PC-3 (cell line): Measurements from ENCODE around the gene ERFL. TPM values are rescaled to one million over a fixed set of nuclear protein-coding genes. Genes with fewer than 3 reads are reported as not detected.

ENCODE experiments used
- ATAC-seq: fragments of 200-7000 bp; cut with Tn5 transposase; 2 replicates; pipeline ENCODE4 v1.9.1; 2020; ENCODE audit warnings: mild to moderate bottlenecking, moderate library complexity
- BruUV-seq: library from RNA; stranded (reverse); fragments of 400-500 nt; replicated peaks from 2 replicates; lab custom pipeline; 2021; lab: Mats Ljungman, UMichigan
- CTCF ChIA-PET: fragments of 300-600 bp; sonication (Branson Sonifier 250); formaldehyde crosslinking; loops from one replicate; lab custom pipeline; 2022; ENCODE audit warnings: antibody characterized with exemption; lab: Charles Lee
- POLR2A ChIA-PET: fragments of 300-600 bp; sonication (Branson Sonifier 250); formaldehyde crosslinking; loops from one replicate; lab custom pipeline; 2022; ENCODE audit warnings: antibody characterized with exemption; ENCODE audit not compliant: unreplicated experiment; lab: Charles Lee
- DNase-seq: peaks from one replicate; pipeline ENCODE4 v3.0.0-alpha.2; 2015
- H2AFZ ChIP-seq: fragments of 300-600 bp; sonication (generic); 2 replicates; pipeline ENCODE4 v1.6.0; 2016; ENCODE audit warnings: antibody characterized with exemption, low read length
- H3F3A ChIP-seq: fragments of 300-600 bp; sonication (generic); one replicate; pipeline ENCODE4 v1.6.0; 2017; ENCODE audit warnings: antibody characterized with exemption, low read length, control low read depth, mild to moderate bottlenecking; ENCODE audit not compliant: unreplicated experiment
- H3K27ac ChIP-seq: fragments of 300-600 bp; sonication (generic); 2 replicates; pipeline ENCODE4 v1.5.1; 2016; ENCODE audit warnings: mild to moderate bottlenecking, low read length
- H3K27me3 ChIP-seq: fragments of 300-600 bp; sonication (generic); 2 replicates; pipeline ENCODE4 v1.6.1; 2016; ENCODE audit warnings: low read length, mixed read lengths
- H3K36me3 ChIP-seq: fragments of 300-600 bp; sonication (generic); 2 replicates; pipeline ENCODE4 v1.6.1; 2016; ENCODE audit warnings: low read depth, mixed run types, low read length, mixed read lengths
- H3K4me1 ChIP-seq: fragments of 300-600 bp; sonication (generic); 2 replicates; pipeline ENCODE4 v1.5.1; 2016; ENCODE audit warnings: low read length; ENCODE audit not compliant: insufficient read depth
- H3K4me2 ChIP-seq: fragments of 300-600 bp; sonication (generic); 2 replicates; pipeline ENCODE4 v1.6.0; 2016; ENCODE audit warnings: low read length
- H3K4me3 ChIP-seq: fragments of 300-600 bp; sonication (generic); 2 replicates; pipeline ENCODE4 v1.5.1; 2016; ENCODE audit warnings: mild to moderate bottlenecking, low read length, mixed read lengths
- H3K79me2 ChIP-seq: fragments of 300-600 bp; sonication (generic); 2 replicates; pipeline ENCODE4 v1.6.1; 2017; ENCODE audit warnings: low read length, mixed read lengths
- H3K9ac ChIP-seq: fragments of 300-600 bp; sonication (generic); 2 replicates; pipeline ENCODE4 v1.6.0; 2016; ENCODE audit warnings: mild to moderate bottlenecking, low read length
- H3K9me2 ChIP-seq: fragments of 300-600 bp; sonication (generic); replicated peaks from 2 replicates; pipeline ENCODE4 v1.6.1; 2016; ENCODE audit warnings: mixed run types, low read length, mixed read lengths
- H3K9me3 ChIP-seq: fragments of 300-600 bp; sonication (generic); 2 replicates; pipeline ENCODE4 v1.6.1; 2016; ENCODE audit warnings: low read length, mixed read lengths
- H4K20me1 ChIP-seq: fragments of 300-600 bp; sonication (generic); 2 replicates; pipeline ENCODE4 v1.6.1; 2016; ENCODE audit warnings: low read length, mixed read lengths
- EZH2 ChIP-seq: fragments of 300-600 bp; sonication (generic); IDR thresholded peaks from one replicate; pipeline ENCODE4 v1.6.1; 2017; ENCODE audit warnings: antibody characterized with exemption, mild to moderate bottlenecking, low read length; ENCODE audit not compliant: unreplicated experiment
- EZH2phosphoT487 ChIP-seq: fragments of 300-600 bp; sonication (generic); IDR thresholded peaks from 2 replicates; pipeline ENCODE4 v1.6.1; 2018; ENCODE audit warnings: mild to moderate bottlenecking, antibody characterized with exemption, low read length, borderline replicate concordance
- intact Hi-C: fragments of 100-400 bp; cut with micrococcal nuclease; formaldehyde crosslinking; loops from 2 replicates; pipeline ENCODE4 v1.9.0; 2023
- total RNA-seq: library from RNA; depleted of rRNA; stranded (reverse); fragments of >200 nt; gene quantifications from 2 replicates; pipeline ENCODE4 v1.2.3, GENCODE V29; 2014
- TF ChIP-seq, protein P1 (sequence below): fragments of 300-600 bp; sonication (generic); conservative IDR thresholded peaks from 2 replicates; pipeline ENCODE4 v1.5.1; 2017; ENCODE audit warnings: antibody characterized with exemption, low read depth, mild to moderate bottlenecking, low read length

The ERFL gene
- total RNA-seq, 1 experiment from 2014 or later = 0.11 TPM

- CTCF ChIA-PET = no interaction called here
- no peak overlapping the region for H3K9ac ChIP-seq
- no peaks in the 10 kb centered on the region for H3K27me3 ChIP-seq
- no TSS peak for BruUV-seq
- no peak for TF ChIP-seq EZH2phosphoT487
- TF ChIP-seq, protein P1, sequence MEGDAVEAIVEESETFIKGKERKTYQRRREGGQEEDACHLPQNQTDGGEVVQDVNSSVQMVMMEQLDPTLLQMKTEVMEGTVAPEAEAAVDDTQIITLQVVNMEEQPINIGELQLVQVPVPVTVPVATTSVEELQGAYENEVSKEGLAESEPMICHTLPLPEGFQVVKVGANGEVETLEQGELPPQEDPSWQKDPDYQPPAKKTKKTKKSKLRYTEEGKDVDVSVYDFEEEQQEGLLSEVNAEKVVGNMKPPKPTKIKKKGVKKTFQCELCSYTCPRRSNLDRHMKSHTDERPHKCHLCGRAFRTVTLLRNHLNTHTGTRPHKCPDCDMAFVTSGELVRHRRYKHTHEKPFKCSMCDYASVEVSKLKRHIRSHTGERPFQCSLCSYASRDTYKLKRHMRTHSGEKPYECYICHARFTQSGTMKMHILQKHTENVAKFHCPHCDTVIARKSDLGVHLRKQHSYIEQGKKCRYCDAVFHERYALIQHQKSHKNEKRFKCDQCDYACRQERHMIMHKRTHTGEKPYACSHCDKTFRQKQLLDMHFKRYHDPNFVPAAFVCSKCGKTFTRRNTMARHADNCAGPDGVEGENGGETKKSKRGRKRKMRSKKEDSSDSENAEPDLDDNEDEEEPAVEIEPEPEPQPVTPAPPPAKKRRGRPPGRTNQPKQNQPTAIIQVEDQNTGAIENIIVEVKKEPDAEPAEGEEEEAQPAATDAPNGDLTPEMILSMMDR = no peak
- no peak for TF ChIP-seq EZH2
- H3F3A ChIP-seq = no peaks in the 10 kb centered on the region
- peaks cover 13% of the 10 kb centered on the region; the same call in 1 of the 2 replicates for H3K36me3 ChIP-seq
- no peak overlapping the region for H3K4me3 ChIP-seq
- 0 out of 2 replicates have a peak, but pooled peaks cover under 1% of the 10 kb centered on the region for H3K4me1 ChIP-seq
- H3K4me2 ChIP-seq = no peak overlapping the region
- intact Hi-C loops = no loop called here
- no peaks in the 10 kb centered on the region for H3K9me3 ChIP-seq
- no peak overlapping the region for H2AFZ ChIP-seq
- H3K27ac ChIP-seq = no peak overlapping the region
- no peak for DNase-seq
- no peaks in the 10 kb centered on the region for H3K9me2 ChIP-seq
- POLR2A ChIA-PET = no interaction called here
- no peaks in the 10 kb centered on the region for H4K20me1 ChIP-seq
- H3K79me2 ChIP-seq = no peaks in the 10 kb centered on the region
- ATAC-seq = no peak
These were observed 30.0 kb downstream of the ERFL start for GRCh38 chr19:41898235-41898634.

DNA sequence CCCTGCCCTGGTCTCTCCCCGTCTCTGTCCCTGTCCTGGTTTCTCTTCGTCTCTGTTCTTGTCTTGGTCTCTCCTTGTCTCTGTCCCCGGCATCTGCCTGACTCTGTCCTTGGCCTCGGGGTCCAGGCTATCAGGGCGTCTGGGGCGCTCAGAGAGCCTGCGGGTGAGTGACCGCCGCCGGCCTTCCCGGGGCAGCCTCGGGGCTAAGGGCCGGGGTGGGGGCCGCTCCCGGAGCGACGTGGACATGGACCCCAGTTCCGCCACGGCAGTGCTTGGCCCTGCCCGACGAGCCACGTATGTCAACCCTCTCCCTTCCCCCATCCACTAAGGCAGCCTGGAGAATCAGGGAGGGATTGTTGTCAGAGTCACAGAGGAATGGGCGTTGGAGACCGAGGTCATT is 30.4 kb downstream of the ERFL start:
- TSS peak; percentile 29 for BruUV-seq
- Histone ChIP-seq H3K9me3 (no peaks in the 10 kb centered on the region), H3K9ac (no peak overlapping the region), H3K4me3 (no peak overlapping the region), H4K20me1 (no peaks in the 10 kb centered on the region), H2AFZ (no peak overlapping the region), H3K4me2 (no peak overlapping the region), H3K9me2 (no peaks in the 10 kb centered on the region), H3K27ac (no peak overlapping the region), H3K4me1 (no peaks in the 10 kb centered on the region), H3K27me3 (no peaks in the 10 kb centered on the region), H3F3A (no peaks in the 10 kb centered on the region), H3K79me2 (no peaks in the 10 kb centered on the region), H3K36me3 (peaks cover 9% of the 10 kb centered on the region; the same call in 1 of the 2 replicates)
- ChIA-PET POLR2A (no interaction called here), CTCF (no interaction called here)
- no peak for TF ChIP-seq EZH2phosphoT487
- TF ChIP-seq, protein P1 = no peak
- no peak for TF ChIP-seq EZH2
- ATAC-seq = no peak
- no peak for DNase-seq
- intact Hi-C loops = no loop called here

- Histone ChIP-seq H3K27ac (no peak overlapping the region), H3K4me1 (no peaks in the 10 kb centered on the region), H3K9ac (no peak overlapping the region), H3K9me2 (no peaks in the 10 kb centered on the region), H3K4me2 (no peak overlapping the region), H3K36me3 (peaks cover 3% of the 10 kb centered on the region; the same call in 1 of the 2 replicates), H4K20me1 (no peaks in the 10 kb centered on the region), H3K79me2 (no peaks in the 10 kb centered on the region), H3K27me3 (no peaks in the 10 kb centered on the region), H3F3A (no peaks in the 10 kb centered on the region), H3K4me3 (no peak overlapping the region), H2AFZ (no peak overlapping the region), H3K9me3 (no peaks in the 10 kb centered on the region)
- DNase-seq (no peak), ATAC-seq (no peak)
- no TSS peak for BruUV-seq
- CTCF ChIA-PET = no interaction called here
- no peak for TF ChIP-seq EZH2
- TF ChIP-seq, protein P1 = no peak
- TF ChIP-seq EZH2phosphoT487 = no peak
- intact Hi-C loops = no loop called here
- POLR2A ChIA-PET = no interaction called here
These were observed 31.1 kb downstream of the ERFL start for GRCh38 chr19:41897181-41897580.
